Mammary epithelial cell (primary cell): Measurements from ENCODE around the gene KAZN.

Experiments
- EZH2 ChIP-seq: IDR thresholded peaks from 2 replicates; pipeline ENCODE4 v1.6.1; 2012; ENCODE audit warnings: low read length, inconsistent platforms, borderline replicate concordance
- TF ChIP-seq, protein P1 (sequence below), 2 donors: IDR thresholded peaks in 1 of 2; conservative IDR thresholded peaks in 1 of 2; 2 replicates each; pipeline ENCODE4 v1.5.1; 2011 to 2012; ENCODE audit warnings: inconsistent platforms in 2 of 2, low read length in 2 of 2, mild to moderate bottlenecking in 2 of 2, control low read depth in 1 of 2, low read depth in 1 of 2; ENCODE audit not compliant: insufficient read depth in 1 of 2; ENCODE audit errors: extremely low read depth in 1 of 2

- TF ChIP-seq, protein P1, sequence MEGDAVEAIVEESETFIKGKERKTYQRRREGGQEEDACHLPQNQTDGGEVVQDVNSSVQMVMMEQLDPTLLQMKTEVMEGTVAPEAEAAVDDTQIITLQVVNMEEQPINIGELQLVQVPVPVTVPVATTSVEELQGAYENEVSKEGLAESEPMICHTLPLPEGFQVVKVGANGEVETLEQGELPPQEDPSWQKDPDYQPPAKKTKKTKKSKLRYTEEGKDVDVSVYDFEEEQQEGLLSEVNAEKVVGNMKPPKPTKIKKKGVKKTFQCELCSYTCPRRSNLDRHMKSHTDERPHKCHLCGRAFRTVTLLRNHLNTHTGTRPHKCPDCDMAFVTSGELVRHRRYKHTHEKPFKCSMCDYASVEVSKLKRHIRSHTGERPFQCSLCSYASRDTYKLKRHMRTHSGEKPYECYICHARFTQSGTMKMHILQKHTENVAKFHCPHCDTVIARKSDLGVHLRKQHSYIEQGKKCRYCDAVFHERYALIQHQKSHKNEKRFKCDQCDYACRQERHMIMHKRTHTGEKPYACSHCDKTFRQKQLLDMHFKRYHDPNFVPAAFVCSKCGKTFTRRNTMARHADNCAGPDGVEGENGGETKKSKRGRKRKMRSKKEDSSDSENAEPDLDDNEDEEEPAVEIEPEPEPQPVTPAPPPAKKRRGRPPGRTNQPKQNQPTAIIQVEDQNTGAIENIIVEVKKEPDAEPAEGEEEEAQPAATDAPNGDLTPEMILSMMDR (conservative IDR thresholded peaks at IDR 0.05 in 1 of 2, IDR thresholded peaks at IDR 0.05 in 1 of 2; ENCODE audit: extremely low read depth in 1 of 2, insufficient read depth in 1 of 2, low read depth in 1 of 2, low read length in 2 of 2) = no peak
- TF ChIP-seq EZH2 = no peak
Measured at GRCh38 chr1:14844923-14845617, 246.6 kb downstream of the KAZN start.
